ENCODE results near the gene RUNX2. TPM values are rescaled to one million over a fixed set of nuclear protein-coding genes. Genes with fewer than 3 reads are reported as not detected.

The RUNX2 gene
- total and polyA plus RNA-seq, 9 of the 15 experiments (the other 6 are each of a cell fraction or from before 2014, with no cell fraction given): 0.29 to 1.00 (median 0.43) TPM

DNA sequence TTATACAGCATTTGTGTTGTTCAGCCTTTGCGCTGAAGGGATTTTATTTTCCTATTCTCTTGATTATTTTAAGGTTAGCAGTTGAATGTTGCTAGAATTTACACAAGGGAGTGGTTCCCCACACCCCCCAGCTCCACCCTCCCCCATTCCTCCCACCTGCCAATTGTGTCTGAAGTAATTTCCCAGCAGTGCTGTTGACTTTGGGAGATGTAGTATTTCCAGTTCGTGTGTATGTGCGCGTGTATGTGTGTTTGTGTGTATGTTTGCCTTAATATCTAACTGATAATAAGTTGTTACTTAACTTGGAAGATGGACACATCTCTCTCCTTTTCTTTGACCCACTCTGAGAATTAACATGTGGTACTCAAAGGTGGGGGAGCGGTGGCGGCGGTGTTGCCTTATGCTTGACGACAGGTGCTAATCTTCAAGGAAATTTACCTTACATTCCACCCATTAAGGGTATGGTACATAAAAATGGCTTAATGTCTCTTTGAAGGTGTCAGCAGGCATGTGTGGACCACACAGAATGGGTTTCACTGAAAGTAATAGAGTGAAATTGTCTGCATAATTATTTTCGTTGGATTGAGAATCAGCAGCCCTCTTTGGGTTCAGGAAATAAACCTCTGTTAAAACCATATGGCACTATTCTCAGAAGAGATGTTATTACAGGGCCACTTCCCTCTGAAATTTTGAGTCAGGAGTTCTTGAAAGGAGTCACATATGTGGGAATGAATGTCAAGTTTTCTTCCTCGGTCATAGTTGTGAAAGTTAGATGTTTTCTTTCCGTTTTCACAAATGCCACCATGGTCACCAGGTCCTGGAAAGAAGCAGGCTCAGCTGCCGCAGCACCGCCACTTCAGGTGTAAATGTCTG lies 145.2 kb downstream of the RUNX2 start (continued):
- TF ChIP-seq, protein P1, sequence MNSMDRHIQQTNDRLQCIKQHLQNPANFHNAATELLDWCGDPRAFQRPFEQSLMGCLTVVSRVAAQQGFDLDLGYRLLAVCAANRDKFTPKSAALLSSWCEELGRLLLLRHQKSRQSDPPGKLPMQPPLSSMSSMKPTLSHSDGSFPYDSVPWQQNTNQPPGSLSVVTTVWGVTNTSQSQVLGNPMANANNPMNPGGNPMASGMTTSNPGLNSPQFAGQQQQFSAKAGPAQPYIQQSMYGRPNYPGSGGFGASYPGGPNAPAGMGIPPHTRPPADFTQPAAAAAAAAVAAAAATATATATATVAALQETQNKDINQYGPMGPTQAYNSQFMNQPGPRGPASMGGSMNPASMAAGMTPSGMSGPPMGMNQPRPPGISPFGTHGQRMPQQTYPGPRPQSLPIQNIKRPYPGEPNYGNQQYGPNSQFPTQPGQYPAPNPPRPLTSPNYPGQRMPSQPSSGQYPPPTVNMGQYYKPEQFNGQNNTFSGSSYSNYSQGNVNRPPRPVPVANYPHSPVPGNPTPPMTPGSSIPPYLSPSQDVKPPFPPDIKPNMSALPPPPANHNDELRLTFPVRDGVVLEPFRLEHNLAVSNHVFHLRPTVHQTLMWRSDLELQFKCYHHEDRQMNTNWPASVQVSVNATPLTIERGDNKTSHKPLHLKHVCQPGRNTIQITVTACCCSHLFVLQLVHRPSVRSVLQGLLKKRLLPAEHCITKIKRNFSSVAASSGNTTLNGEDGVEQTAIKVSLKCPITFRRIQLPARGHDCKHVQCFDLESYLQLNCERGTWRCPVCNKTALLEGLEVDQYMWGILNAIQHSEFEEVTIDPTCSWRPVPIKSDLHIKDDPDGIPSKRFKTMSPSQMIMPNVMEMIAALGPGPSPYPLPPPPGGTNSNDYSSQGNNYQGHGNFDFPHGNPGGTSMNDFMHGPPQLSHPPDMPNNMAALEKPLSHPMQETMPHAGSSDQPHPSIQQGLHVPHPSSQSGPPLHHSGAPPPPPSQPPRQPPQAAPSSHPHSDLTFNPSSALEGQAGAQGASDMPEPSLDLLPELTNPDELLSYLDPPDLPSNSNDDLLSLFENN (IDR thresholded peaks at IDR 0.05; ENCODE audit: low read depth in 2 of 2, low read length in 2 of 2): no peak

DNA sequence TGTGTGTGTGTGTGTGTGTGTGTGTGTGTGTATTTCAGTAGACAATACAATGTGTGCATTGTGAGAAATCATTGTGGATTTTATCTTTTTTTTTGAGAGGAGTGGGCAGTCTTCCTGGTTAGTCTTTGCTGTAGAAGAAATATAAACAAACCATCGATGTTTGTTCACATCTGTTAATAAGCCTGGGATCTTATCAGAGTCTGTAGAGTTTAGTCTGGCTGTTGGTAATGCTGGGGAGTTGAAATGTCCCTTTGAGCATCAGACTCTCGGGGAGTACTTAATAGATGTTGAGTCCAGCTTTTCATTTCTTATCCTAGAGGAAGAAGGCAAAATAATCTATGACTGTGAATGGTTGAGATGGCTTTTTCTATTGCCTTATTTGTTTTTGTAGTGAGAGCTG lies 146.2 kb downstream of the RUNX2 start:
- no peaks in the 10 kb centered on the region for H4K20me1 ChIP-seq (replicated peaks; ENCODE audit: control insufficient read depth, insufficient read depth, low read length)
- no peak overlapping the region for H3K4me3 ChIP-seq
- H3K9me3 ChIP-seq (replicated peaks; ENCODE audit: control insufficient read depth, insufficient read depth, low read depth, low read length): no peaks in the 10 kb centered on the region
- H3K27me3 ChIP-seq (ENCODE audit: control insufficient read depth in 2 of 2, insufficient read depth in 2 of 2, low read length in 2 of 2): no peaks in the 10 kb centered on the region
- no peaks in the 10 kb centered on the region for H3K79me2 ChIP-seq (ENCODE audit: control insufficient read depth, insufficient read depth, low read length)
- ChIA-PET CTCF (ENCODE audit: low intra/inter-chr PET ratio) (no interaction called here), POLR2A (interaction anchor here (1.0 to 1.8 kb wide), 2 partner anchors 11 to 23 kb away, joined by 3 to 5 read pairs; no protein-coding TSS in a partner anchor)
- no peak for ATAC-seq
- peaks cover 0 to 10% of the 10 kb centered on the region in 2 experiments; a peak in 2 of 5 replicates for H3K4me1 ChIP-seq (replicated peaks in 1 of 2; ENCODE audit: control insufficient read depth in 2 of 2, insufficient read depth in 2 of 2, low read length in 2 of 2)
- no peaks in the 10 kb centered on the region for H3K9me1 ChIP-seq (ENCODE audit: control insufficient read depth, insufficient read depth, low read length)
- intact Hi-C loops (cut with micrococcal nuclease) (no loop called here), in situ Hi-C loops (cut with MboI) (no loop called here)
- FAIRE-seq: no peak
- no peak overlapping the region for H2AFZ ChIP-seq (ENCODE audit: low read depth, low read length)
- no peaks in the 10 kb centered on the region for H3K36me3 ChIP-seq (ENCODE audit: control insufficient read depth, insufficient read depth, low read length)
- H3K27ac ChIP-seq (ENCODE audit: extremely low read depth, low read depth, low read length): no peak overlapping the region
- no peak overlapping the region for H3K4me2 ChIP-seq (ENCODE audit: insufficient read depth, low read length)
- no peak for DNase-seq (ENCODE audit: extremely low read depth in 1 of 4, low spot score in 3 of 4)
- WGBS (ENCODE audit: insufficient coverage, low coverage, missing lambda C conversion rate): 21% methylated on average over 2 of the region's 2 CpGs
- no peak overlapping the region for H3K9ac ChIP-seq (ENCODE audit: insufficient read depth in 1 of 2, low read depth in 2 of 2, low read length in 2 of 2)
- BruUV-seq (replicated peaks): no TSS peak
- TF ChIP-seq, protein P2, sequence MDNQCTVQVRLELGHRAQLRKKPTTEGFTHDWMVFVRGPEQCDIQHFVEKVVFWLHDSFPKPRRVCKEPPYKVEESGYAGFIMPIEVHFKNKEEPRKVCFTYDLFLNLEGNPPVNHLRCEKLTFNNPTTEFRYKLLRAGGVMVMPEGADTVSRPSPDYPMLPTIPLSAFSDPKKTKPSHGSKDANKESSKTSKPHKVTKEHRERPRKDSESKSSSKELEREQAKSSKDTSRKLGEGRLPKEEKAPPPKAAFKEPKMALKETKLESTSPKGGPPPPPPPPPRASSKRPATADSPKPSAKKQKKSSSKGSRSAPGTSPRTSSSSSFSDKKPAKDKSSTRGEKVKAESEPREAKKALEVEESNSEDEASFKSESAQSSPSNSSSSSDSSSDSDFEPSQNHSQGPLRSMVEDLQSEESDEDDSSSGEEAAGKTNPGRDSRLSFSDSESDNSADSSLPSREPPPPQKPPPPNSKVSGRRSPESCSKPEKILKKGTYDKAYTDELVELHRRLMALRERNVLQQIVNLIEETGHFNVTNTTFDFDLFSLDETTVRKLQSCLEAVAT (IDR thresholded peaks at IDR 0.05): peak in 1 of 2 experiments; percentile 69; a peak in 1 of 4 replicates
- TF ChIP-seq, protein P3, sequence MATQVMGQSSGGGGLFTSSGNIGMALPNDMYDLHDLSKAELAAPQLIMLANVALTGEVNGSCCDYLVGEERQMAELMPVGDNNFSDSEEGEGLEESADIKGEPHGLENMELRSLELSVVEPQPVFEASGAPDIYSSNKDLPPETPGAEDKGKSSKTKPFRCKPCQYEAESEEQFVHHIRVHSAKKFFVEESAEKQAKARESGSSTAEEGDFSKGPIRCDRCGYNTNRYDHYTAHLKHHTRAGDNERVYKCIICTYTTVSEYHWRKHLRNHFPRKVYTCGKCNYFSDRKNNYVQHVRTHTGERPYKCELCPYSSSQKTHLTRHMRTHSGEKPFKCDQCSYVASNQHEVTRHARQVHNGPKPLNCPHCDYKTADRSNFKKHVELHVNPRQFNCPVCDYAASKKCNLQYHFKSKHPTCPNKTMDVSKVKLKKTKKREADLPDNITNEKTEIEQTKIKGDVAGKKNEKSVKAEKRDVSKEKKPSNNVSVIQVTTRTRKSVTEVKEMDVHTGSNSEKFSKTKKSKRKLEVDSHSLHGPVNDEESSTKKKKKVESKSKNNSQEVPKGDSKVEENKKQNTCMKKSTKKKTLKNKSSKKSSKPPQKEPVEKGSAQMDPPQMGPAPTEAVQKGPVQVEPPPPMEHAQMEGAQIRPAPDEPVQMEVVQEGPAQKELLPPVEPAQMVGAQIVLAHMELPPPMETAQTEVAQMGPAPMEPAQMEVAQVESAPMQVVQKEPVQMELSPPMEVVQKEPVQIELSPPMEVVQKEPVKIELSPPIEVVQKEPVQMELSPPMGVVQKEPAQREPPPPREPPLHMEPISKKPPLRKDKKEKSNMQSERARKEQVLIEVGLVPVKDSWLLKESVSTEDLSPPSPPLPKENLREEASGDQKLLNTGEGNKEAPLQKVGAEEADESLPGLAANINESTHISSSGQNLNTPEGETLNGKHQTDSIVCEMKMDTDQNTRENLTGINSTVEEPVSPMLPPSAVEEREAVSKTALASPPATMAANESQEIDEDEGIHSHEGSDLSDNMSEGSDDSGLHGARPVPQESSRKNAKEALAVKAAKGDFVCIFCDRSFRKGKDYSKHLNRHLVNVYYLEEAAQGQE (IDR thresholded peaks at IDR 0.05; ENCODE audit: borderline replicate concordance): peak; percentile 39
- TF ChIP-seq, protein P3 (CRISPR knock-in tag; IDR thresholded peaks at IDR 0.05; ENCODE audit: low read depth): no peak
- TF ChIP-seq FOXK2 (conservative IDR thresholded peaks at IDR 0.05 in 1 of 2, IDR thresholded peaks at IDR 0.05 in 1 of 2; ENCODE audit: low read depth in 2 of 2): 0 out of 4 replicates have a peak, but pooled peaks of 1 of the 2 experiments have one; percentile 18

Measured in K562 (cell line).